ENCODE results near the gene MARK1. TPM values are rescaled to one million over a fixed set of nuclear protein-coding genes. Genes with fewer than 3 reads are reported as not detected.
"Not testable (repeated sequence)": the region's sequence is repeated elsewhere in the genome, so short reads cannot be mapped to it uniquely, and the experiment has no call there.

Gene MARK1
- total RNA-seq, 4 donors from 2014 or later, result 2.5 to 8.0 (median 4.0) TPM

DNA sequence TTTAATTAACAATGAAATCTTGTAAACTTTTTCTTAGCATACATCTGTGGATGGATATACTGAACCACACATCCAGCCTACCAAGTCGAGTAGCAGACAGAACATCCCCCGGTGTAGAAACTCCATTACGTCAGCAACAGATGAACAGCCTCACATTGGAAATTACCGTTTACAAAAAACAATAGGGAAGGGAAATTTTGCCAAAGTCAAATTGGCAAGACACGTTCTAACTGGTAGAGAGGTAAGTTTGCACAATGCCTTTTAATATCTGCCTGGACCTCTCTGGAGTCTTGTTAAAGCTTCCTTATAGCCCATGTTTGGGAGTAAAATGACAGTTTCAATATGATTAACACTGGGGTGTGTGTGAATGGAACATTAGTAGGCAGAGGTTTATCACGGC lies 51.4 kb downstream of the MARK1 start:
- Histone ChIP-seq H3K36me3 (no peaks in the 10 kb centered on the region), H3K4me1 (no peaks in the 10 kb centered on the region), H3K9me3 (peaks cover 0 to 5% (median 0%) of the 10 kb centered on the region in 4 donors), H3K27ac (no peak overlapping the region), H3K4me3 (no peak overlapping the region), H3K27me3 (no peaks in the 10 kb centered on the region)
- DNase-seq, result no peak
- TF ChIP-seq, protein P1, sequence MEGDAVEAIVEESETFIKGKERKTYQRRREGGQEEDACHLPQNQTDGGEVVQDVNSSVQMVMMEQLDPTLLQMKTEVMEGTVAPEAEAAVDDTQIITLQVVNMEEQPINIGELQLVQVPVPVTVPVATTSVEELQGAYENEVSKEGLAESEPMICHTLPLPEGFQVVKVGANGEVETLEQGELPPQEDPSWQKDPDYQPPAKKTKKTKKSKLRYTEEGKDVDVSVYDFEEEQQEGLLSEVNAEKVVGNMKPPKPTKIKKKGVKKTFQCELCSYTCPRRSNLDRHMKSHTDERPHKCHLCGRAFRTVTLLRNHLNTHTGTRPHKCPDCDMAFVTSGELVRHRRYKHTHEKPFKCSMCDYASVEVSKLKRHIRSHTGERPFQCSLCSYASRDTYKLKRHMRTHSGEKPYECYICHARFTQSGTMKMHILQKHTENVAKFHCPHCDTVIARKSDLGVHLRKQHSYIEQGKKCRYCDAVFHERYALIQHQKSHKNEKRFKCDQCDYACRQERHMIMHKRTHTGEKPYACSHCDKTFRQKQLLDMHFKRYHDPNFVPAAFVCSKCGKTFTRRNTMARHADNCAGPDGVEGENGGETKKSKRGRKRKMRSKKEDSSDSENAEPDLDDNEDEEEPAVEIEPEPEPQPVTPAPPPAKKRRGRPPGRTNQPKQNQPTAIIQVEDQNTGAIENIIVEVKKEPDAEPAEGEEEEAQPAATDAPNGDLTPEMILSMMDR (IDR thresholded peaks at IDR 0.05), result no peak
- no peak for TF ChIP-seq POLR2A (IDR thresholded peaks at IDR 0.05)

DNA sequence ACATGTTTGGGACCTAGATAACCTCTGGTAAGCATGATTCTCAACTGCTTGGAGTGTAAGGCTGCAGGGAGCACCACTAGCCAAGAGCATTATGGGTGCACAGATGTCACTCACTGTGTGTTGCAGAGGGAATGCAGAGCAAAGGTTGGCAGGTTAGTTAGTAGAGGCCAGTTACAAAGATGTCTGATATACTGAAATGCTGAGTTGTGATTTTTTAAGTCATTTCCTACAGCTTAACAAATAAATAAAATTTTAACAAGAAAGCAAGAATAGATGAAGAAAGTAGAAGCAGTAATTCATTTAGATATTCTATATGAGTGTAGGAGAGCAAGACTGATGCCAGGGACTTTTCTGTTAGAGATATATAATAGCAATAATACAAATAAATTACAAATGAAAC lies 64.8 kb downstream of the MARK1 start:
- Histone ChIP-seq H3K9me3 (no peaks in the 10 kb centered on the region), H3K27ac (no peak overlapping the region), H3K27me3 (no peaks in the 10 kb centered on the region), H3K36me3 (no peaks in the 10 kb centered on the region), H3K4me3 (no peak overlapping the region), H3K4me1 (no peaks in the 10 kb centered on the region)
- no peak for DNase-seq
- TF ChIP-seq POLR2A (IDR thresholded peaks at IDR 0.05), result no peak
- TF ChIP-seq, protein P1 (IDR thresholded peaks at IDR 0.05), result no peak

DNA sequence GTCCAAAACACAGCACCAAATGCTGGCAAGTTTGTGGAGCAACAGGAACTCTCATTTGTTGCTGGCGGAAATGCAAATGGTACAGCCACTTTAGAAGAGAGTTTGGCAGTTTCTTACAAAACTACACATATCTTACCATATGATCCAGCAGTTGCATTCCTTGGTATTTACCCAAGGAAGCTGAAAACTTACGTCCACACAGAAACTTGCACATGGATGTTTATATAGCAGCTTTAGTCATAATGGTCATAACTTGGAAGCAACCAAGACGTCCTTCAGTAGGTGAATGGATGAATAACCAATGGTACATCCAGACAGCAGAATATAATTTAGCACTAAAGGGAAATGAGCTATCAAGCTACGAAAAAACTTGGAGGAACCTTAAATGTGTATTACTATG lies 66.4 kb downstream of the MARK1 start:
- H3K4me3 ChIP-seq, result no peak overlapping the region
- no peaks in the 10 kb centered on the region for H3K27me3 ChIP-seq
- TF ChIP-seq, protein P1 (IDR thresholded peaks at IDR 0.05), result no peak
- TF ChIP-seq POLR2A (IDR thresholded peaks at IDR 0.05), result no peak
- no peak for DNase-seq
- no peaks in the 10 kb centered on the region for H3K9me3 ChIP-seq
- H3K4me1 ChIP-seq, result no peaks in the 10 kb centered on the region
- no peak overlapping the region for H3K27ac ChIP-seq
- H3K36me3 ChIP-seq, result no peaks in the 10 kb centered on the region

DNA sequence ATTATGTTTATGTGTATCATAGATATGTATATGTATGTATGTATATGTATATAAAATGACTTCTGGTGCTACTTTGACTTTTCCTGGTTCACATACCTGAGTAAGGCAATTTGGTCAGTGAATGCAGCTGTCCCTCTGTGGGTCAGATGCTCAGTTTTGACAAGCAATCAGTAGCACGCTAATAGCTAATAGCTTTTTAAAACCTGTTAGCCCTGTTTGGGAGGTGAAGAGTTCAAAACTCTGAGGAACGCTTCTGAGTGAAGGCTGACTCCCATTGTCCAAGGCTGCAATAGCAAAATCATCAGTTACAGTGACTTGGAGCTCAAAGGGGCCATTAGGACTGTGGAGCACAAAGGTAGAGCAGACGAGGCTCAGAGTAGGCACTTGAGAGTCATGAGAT lies 67.2 kb downstream of the MARK1 start:
- Histone ChIP-seq H3K9me3 (no peaks in the 10 kb centered on the region), H3K4me3 (no peak overlapping the region), H3K27ac (no peak overlapping the region), H3K4me1 (no peaks in the 10 kb centered on the region), H3K27me3 (no peaks in the 10 kb centered on the region), H3K36me3 (no peaks in the 10 kb centered on the region)
- TF ChIP-seq, protein P1 (IDR thresholded peaks at IDR 0.05), result no peak
- no peak for TF ChIP-seq POLR2A (IDR thresholded peaks at IDR 0.05)
- no peak for DNase-seq

DNA sequence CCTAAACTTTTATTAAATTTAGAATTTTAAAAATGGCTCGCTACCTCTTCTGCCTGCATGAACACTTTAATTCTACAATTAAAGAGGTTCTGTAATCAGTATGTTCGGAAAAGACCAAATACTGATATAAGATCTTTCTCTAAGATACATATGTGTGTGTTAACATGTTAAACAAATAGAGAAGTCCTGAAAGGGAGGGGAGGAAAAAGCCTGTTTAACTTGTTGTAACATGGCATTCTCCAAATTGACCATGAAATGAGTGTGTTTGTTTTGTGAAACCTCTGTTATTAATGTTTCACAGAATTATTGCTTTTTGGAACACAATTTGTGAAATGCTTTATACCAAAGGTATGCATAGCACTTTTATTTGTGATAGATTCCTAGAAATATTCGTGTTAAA lies 77.0 kb downstream of the MARK1 start:
- TF ChIP-seq POLR2A (IDR thresholded peaks at IDR 0.05), result no peak
- TF ChIP-seq, protein P1 (IDR thresholded peaks at IDR 0.05), result no peak
- DNase-seq, result no peak

DNA sequence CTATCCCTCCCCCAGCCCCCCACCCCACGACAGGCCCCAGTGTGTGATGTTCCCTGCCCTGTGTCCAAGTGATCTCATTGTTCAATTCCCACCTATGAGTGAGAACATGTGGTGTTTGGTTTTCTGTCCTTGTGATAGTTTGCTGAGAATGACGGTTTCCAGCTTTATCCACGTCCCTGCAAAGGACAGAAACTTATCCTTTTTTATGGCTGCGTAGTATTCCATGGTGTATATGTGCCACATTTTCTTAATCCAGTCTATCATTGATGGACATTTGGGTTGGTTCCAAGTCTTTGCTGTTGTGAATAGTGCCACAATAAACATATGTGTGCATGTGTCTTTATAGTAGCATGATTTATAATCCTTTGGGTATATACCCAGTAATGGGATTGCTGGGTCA lies 77.7 kb downstream of the MARK1 start:
- H3K36me3 ChIP-seq, H3K4me3 ChIP-seq: not testable (repeated sequence)

More for the DNA sequence above, 77.0 kb downstream of the MARK1 start:
- no peaks in the 10 kb centered on the region for H3K36me3 ChIP-seq
- H3K27me3 ChIP-seq, result no peaks in the 10 kb centered on the region
- H3K9me3 ChIP-seq, result no peaks in the 10 kb centered on the region
- H3K27ac ChIP-seq, result no peak overlapping the region
- H3K4me1 ChIP-seq, result no peaks in the 10 kb centered on the region
- H3K4me3 ChIP-seq, result no peak overlapping the region

DNA sequence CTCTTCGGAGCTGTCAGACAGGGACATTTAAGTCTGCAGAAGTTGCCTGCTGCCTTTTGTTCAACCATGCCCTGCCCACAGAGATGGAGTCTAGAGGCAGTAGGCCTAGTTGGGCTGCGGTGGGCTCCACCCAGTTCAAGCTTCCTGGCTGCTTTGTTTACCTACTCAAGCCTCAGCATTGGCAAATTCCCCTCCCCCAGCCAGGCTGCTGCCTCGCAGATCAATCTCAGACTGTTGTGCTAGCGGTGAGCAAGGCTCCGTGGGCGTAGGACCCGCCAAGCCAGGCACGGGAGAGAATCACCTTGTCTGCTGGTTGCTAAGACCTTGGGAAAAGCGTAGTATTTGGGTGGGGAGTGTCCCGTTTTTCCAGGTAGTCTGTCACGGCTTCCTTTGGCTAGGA lies 83.2 kb downstream of the MARK1 start:
- H3K27ac ChIP-seq, H3K9me3 ChIP-seq, DNase-seq, H3K27me3 ChIP-seq, H3K4me1 ChIP-seq, H3K36me3 ChIP-seq, H3K4me3 ChIP-seq: not testable (repeated sequence)

More for the DNA sequence above, 77.7 kb downstream of the MARK1 start:
- not testable (repeated sequence) for H3K27ac ChIP-seq, H3K9me3 ChIP-seq, DNase-seq, H3K27me3 ChIP-seq, H3K4me1 ChIP-seq
